GM19467 (cell line): ENCODE results near the gene CHMP2A.
"Not testable (repeated sequence)": the region's sequence is repeated elsewhere in the genome, so short reads cannot be mapped to it uniquely, and the experiment has no call there.

ENCODE experiments used
- ATAC-seq: cut with Tn5 transposase; IDR thresholded peaks from one replicate; pipeline ENCODE4 v1.9.1; 2021; ENCODE audit warnings: mild to moderate bottlenecking, moderate library complexity; ENCODE audit not compliant: unreplicated experiment

CHMP2A gene

DNA sequence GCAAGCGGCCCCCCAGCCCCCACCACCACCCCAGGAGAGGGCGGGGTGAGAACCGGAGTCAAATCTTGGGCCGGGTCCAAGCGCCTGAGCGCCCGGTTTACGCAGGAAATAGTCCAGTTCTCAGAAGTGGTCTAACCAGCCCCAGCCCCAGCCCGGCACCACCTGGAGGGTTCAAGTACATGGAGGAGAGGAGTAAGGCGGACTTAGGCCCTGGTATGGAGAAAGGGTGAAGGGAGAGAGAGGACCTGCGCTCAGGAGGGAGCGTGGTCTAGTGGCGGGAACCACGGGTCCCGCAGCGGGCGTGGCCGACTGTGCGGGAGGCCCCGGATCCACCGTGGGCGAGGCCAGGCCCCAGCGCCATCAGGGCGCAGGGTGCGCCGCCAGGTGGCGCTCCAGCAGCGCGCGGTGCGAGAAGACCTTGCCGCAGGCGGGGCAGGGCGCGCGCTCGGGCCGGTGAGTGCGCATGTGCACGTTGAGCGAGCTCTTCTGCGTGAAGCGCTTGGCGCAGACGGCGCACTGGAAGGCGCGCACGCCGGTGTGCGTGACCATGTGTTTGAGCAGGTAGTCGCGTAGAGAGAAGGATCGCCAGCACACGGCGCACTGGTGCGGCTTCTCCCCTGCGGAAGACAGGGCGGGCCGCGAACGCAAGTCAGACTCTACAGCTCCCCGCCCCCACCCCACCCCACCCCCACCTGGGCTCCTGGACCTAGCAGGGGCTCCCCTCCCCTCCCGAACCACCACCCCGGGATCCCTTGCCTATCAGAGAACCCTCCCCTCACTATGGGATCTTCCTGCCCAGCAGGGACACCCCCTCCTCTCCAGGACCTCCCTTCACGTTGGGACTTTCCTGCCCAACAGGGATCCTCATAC is 41.0 kb downstream of the CHMP2A start:
- peak; percentile 66 for ATAC-seq

DNA sequence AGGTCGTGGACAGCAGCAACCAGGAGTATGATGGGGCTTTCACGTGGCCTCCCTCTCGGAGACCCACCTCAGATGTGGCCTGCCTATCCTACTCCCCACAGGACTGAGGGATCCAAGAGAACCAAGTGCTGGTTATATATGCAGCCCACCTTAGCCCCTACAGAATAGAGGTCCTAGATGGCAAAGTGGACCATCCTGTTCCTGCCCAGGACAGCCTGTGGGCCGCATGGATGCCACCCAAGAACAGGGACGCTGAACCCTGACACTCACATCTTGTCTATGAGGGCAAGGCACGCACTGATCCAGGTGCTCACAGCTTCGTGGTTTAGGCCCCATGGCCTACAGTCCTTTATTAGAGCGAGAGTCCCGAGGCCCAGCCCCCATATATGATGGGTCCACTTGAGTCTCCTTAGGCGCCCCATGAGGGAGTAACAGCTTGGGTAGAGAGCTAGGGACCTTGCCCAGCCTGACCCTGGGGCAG is 41.7 kb downstream of the CHMP2A start:
- no peak for ATAC-seq

DNA sequence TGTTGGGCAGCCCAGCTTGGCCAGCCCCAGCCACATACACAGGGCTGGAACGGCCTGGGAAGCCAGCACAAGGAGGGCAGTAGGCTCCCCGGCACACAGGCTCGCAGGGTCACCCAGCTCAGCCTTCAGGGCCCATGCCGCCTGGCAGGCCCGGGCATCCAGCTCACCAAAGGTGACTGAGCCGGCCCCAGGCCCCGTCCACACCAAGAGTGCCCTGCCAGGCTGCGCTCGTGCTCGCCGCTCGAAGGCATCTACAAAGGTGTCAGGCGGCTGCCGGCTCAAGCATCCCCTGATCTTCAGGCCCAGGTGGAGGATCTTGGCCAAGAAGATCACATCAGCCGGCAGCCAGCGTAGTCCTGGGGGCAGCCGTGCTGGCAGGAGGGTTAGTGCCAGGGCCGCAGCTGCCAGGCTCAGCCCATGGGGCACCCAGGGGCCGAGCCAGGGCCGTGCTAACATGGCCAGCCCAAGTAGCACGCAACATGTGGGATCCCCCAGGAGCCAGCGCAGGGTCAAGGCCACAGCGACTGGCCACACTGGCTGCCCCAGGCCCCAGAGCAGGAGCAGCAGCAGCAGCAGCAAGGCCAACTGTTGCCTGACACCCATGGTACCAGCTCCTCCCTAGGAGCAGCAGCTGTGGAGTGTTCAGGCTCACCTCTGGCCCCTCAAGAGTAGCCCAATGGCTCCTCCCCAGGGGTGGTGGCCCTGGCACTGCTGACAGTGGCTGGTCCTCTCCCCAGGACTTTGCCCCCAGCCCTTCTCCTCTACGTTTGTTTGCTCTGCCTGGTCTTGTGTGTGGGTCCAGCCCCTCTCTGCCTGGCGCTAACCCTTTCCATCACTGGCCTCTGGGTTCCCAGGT is 43.3 kb downstream of the CHMP2A start, which contains the start of gene SLC27A5:
Gene SLC27A5, minus strand, starts transcription at position 640 of the 856 bp plus-strand sequence. Its CDS starts 37 bp downstream, at position 603.
- ATAC-seq = no peak

DNA sequence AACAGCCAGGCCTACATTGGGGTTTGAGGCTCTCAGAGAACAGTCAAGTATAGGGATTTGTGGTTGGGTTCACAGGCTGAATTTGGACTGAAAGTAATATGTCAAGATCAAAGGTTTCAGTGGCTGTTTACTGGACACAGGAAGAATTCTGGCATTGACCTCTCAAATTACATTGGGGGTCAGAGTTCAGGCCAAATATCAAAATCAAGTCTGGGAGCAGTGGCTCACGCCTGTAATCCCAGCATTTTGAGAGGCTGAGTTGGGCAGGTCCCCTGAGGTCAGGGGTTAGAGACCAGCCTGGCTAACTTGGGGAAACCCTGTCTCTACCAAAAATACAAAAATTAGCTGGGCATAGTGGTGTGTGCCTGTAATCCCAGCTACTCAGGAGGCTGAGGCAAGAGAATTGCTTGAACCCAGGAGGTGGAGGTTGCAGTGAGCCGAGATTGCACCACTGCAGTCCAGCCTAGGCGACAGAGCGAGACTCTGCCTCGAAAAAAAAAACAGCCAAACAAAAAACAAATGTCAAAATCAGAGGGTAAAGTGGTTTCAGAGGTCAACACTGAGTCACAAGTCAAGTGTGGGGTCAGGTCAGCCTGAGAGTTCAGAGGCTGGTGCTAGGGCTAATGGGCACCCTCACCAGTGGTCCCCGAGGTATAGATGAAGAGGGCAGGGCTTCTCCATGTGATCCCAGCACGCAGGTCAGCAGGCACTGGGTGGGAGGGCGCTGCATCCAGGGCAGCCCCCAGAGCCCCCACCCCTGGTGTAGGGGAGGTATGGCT is 44.6 kb downstream of the CHMP2A start:
- ATAC-seq = no peak

DNA sequence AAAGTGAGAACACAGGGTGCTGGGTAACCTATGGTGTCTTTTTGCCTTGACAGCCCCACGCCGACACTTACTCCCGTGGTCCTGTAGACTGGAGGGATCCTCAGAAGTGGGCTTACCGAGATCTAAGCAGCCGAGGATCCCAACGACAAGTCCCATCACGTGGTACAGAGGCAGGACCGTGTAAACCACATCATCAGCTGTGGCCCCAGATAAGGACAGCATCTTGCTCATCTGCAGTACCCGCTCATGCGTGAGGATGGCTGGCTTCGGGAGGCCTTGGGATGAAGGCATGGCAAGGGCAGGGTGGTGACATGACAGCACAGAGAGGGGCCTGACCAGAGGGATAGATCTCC is 45.2 kb downstream of the CHMP2A start:
- no peak for ATAC-seq

DNA sequence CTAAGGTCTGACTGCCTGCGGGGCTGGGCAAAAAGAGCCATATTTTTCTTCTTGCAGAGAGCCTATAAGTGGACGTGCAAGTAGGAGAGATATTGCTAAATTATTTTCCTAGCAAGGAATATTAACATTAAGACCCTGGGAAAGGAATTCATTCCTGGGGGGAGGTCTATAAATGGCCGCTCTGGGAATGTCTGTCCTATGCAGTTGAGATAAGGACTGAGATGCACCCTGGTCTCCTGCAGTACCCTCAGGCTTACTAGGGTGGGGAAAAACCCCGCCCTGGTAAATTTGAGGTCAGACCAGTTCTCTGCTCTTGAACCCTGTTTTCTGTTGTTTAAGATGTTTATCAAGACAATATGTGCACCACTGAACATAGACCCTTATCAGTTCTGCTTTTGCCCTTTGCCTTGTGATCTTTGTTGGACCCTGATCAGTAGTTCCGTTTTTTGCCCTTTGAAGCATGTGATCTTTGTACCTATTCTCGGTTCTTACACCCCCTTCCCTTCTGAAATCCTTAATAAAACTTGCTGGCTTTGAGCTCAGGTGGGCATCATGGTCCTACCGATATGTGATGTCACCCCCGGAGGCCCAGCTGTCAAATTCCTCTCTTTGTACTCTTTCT is 47.2 kb downstream of the CHMP2A start:
- not testable (repeated sequence) for ATAC-seq
